H1 (cell line): ENCODE results near the gene PCDH9. TPM values are rescaled to one million over a fixed set of nuclear protein-coding genes. Genes with fewer than 3 reads are reported as not detected.

Experiments
- CTCF ChIA-PET: fragments of 300-600 bp; sonication (Branson Sonifier 250); formaldehyde crosslinking; loops from one replicate; lab custom pipeline; 2021; ENCODE audit not compliant: partially characterized antibody; lab: Charles Lee
- POLR2A ChIA-PET: fragments of 300-600 bp; sonication (Branson Sonifier 250); formaldehyde crosslinking; loops from one replicate; lab custom pipeline; 2021; ENCODE audit warnings: inconsistent platforms; ENCODE audit not compliant: partially characterized antibody; lab: Charles Lee
- DNase-seq, 2 experiments: peaks; one replicate each; pipeline versions ENCODE4 v3.0.0 to v3.0.0-alpha.2; 2010 to 2022; ENCODE audit warnings: low spot score in 2 of 2, low read depth in 1 of 2, mixed read lengths in 1 of 2
- FAIRE-seq: peaks from 2 replicates; lab custom pipeline; 2011; peaks lifted over from hg19 to GRCh38; lab: Jason Lieb, UNC
- H2AFZ ChIP-seq: 2 replicates; pipeline ENCODE4 v1.8.1; 2012; ENCODE audit warnings: low read length, inconsistent platforms
- H2AK5ac ChIP-seq: 2 replicates; pipeline ENCODE4 v1.6.1; 2013; ENCODE audit warnings: low read depth, low read length
- H2BK120ac ChIP-seq: replicated peaks from 2 replicates; pipeline ENCODE3; 2013; ENCODE audit warnings: low read depth, low read length, inconsistent platforms
- H2BK12ac ChIP-seq: 2 replicates; pipeline ENCODE4 v1.6.1; 2013; ENCODE audit warnings: low read depth, low read length
- H2BK15ac ChIP-seq: 2 replicates; pipeline ENCODE4 v1.6.1; 2013; ENCODE audit warnings: low read length
- H2BK20ac ChIP-seq: 2 replicates; pipeline ENCODE4 v1.6.1; 2013; ENCODE audit warnings: low read length
- H2BK5ac ChIP-seq: 2 replicates; pipeline ENCODE4 v1.6.1; 2013; ENCODE audit warnings: low read depth, low read length
- H3K14ac ChIP-seq: 2 replicates; pipeline ENCODE4 v1.6.1; 2013; ENCODE audit warnings: inconsistent platforms; ENCODE audit not compliant: insufficient read length
- H3K18ac ChIP-seq: 2 replicates; pipeline ENCODE4 v1.6.1; 2013; ENCODE audit warnings: low read length; ENCODE audit errors: extremely low read depth
- H3K23ac ChIP-seq: 2 replicates; pipeline ENCODE4 v1.6.1; 2013; ENCODE audit warnings: inconsistent platforms; ENCODE audit not compliant: insufficient read length
- H3K23me2 ChIP-seq: 2 replicates; pipeline ENCODE4 v1.6.1; 2013; ENCODE audit warnings: low read depth, low read length
- H3K27ac ChIP-seq: 2 replicates; pipeline ENCODE4 v1.6.1; 2011; ENCODE audit warnings: low read depth, low read length, inconsistent platforms
- H3K27me3 ChIP-seq, 4 experiments: replicated peaks in 1 of 4; 1 replicate in 1 of 4; 2 replicates in 3 of 4; pipeline versions ENCODE4 v1.6.1 to v1.8.1; 2011 to 2013; ENCODE audit warnings: low read length in 3 of 4, mild to moderate bottlenecking in 3 of 4, inconsistent platforms in 2 of 4, mixed read lengths in 2 of 4, moderate library complexity in 1 of 4; ENCODE audit not compliant: control insufficient read depth in 3 of 4, insufficient read depth in 3 of 4; ENCODE audit errors: extremely low read depth in 1 of 4
- H3K36me3 ChIP-seq, 4 experiments: 2 replicates each; pipeline versions ENCODE4 v1.6.1 to v1.8.1; 2011 to 2013; ENCODE audit warnings: mild to moderate bottlenecking in 4 of 4, low read length in 3 of 4, moderate library complexity in 2 of 4, control low read depth in 1 of 4, inconsistent platforms in 1 of 4; ENCODE audit not compliant: insufficient read depth in 4 of 4, control insufficient read depth in 2 of 4
- H3K4ac ChIP-seq: replicated peaks from 2 replicates; pipeline ENCODE3; 2013; ENCODE audit warnings: low read length, low read depth, mixed read lengths, inconsistent platforms; ENCODE audit not compliant: insufficient read length
- H3K4me1 ChIP-seq, 4 experiments: replicated peaks in 1 of 4; 1 replicate in 1 of 4; 2 replicates in 3 of 4; pipeline versions ENCODE4 v1.6.1 to v1.8.1; 2011 to 2013; ENCODE audit warnings: low read length in 3 of 4, inconsistent platforms in 2 of 4, mixed read lengths in 1 of 4; ENCODE audit not compliant: insufficient read depth in 4 of 4, control insufficient read depth in 3 of 4
- H3K4me2 ChIP-seq, 2 experiments: 2 replicates each; pipeline versions ENCODE4 v1.6.1 to v1.8.1; 2011 to 2013; ENCODE audit warnings: low read depth in 2 of 2, low read length in 2 of 2, control low read depth in 1 of 2, inconsistent platforms in 1 of 2, mild to moderate bottlenecking in 1 of 2; ENCODE audit not compliant: insufficient read depth in 1 of 2
- H3K4me3 ChIP-seq, 4 experiments: fragments of 200-600, 300-600 bp in 1 of 4; sonication (generic), shearing (Covaris generic), sonication (Bioruptor Twin) in 1 of 4; 2 replicates each; pipeline versions ENCODE4 v1.5.1 to v1.8.1; 2011 to 2016; ENCODE audit warnings: low read length in 4 of 4, low read depth in 3 of 4, control low read depth in 2 of 4, inconsistent platforms in 2 of 4, mild to moderate bottlenecking in 2 of 4, mixed read lengths in 1 of 4, moderate library complexity in 1 of 4; ENCODE audit not compliant: insufficient read depth in 2 of 4; ENCODE audit errors: extremely low read depth in 1 of 4
- H3K56ac ChIP-seq: replicated peaks from 2 replicates; pipeline ENCODE3; 2013; ENCODE audit warnings: low read depth, mild to moderate bottlenecking, mixed read lengths, low read length, inconsistent platforms; ENCODE audit not compliant: insufficient read length
- H3K79me1 ChIP-seq: 2 replicates; pipeline ENCODE4 v1.6.1; 2013; ENCODE audit warnings: low read depth, low read length, control low read depth
- H3K79me2 ChIP-seq, 2 experiments: 2 replicates each; pipeline versions ENCODE4 v1.6.1 to v1.8.1; 2012 to 2013; ENCODE audit warnings: low read length in 2 of 2, mild to moderate bottlenecking in 2 of 2, inconsistent platforms in 1 of 2; ENCODE audit not compliant: insufficient read depth in 2 of 2, control insufficient read depth in 1 of 2
- H3K9ac ChIP-seq, 4 experiments: replicated peaks in 1 of 4; 1 replicate in 1 of 4; 2 replicates in 3 of 4; pipeline versions ENCODE4 v1.6.1 to v1.8.1; 2011 to 2013; ENCODE audit warnings: low read depth in 3 of 4, low read length in 3 of 4, control low read depth in 2 of 4, mild to moderate bottlenecking in 2 of 4, moderate library complexity in 2 of 4, inconsistent platforms in 1 of 4; ENCODE audit errors: extremely low read depth in 1 of 4
- H3K9me3 ChIP-seq, 2 experiments: 2 replicates each; pipeline versions ENCODE4 v1.6.1 to v1.8.1; 2012 to 2013; ENCODE audit warnings: mild to moderate bottlenecking in 2 of 2, moderate library complexity in 2 of 2, control low read depth in 1 of 2, inconsistent platforms in 1 of 2, low read depth in 1 of 2, low read length in 1 of 2, mixed read lengths in 1 of 2; ENCODE audit not compliant: insufficient read depth in 2 of 2
- H4K20me1 ChIP-seq, 2 experiments: replicated peaks in 1 of 2; 2 replicates each; pipeline versions ENCODE3 to v1.8.1; 2011 to 2013; ENCODE audit warnings: inconsistent platforms in 2 of 2, low read length in 2 of 2, mild to moderate bottlenecking in 1 of 2; ENCODE audit not compliant: insufficient read depth in 2 of 2, control insufficient read depth in 1 of 2
- H4K5ac ChIP-seq: 2 replicates; pipeline ENCODE4 v1.6.1; 2013; ENCODE audit warnings: low read length, low read depth, mixed read lengths, inconsistent platforms; ENCODE audit not compliant: insufficient read length
- H4K8ac ChIP-seq: 2 replicates; pipeline ENCODE4 v1.8.0; 2013; ENCODE audit warnings: mild to moderate bottlenecking, moderate library complexity, low read length, inconsistent platforms; ENCODE audit not compliant: insufficient read depth; ENCODE audit errors: extremely low read depth
- H4K91ac ChIP-seq: replicated peaks from 2 replicates; pipeline ENCODE3; 2013; ENCODE audit warnings: low read length, mixed read lengths, inconsistent platforms; ENCODE audit not compliant: insufficient read length
- CEBPB ChIP-seq: IDR thresholded peaks from 2 replicates; pipeline ENCODE4 v1.6.1; 2012; ENCODE audit warnings: low read depth, low read length
- CHD2 ChIP-seq: IDR thresholded peaks from 2 replicates; pipeline ENCODE4 v1.6.1; 2012; ENCODE audit warnings: low read length, improper control_type of control experiment
- GABPA ChIP-seq: IDR thresholded peaks from 2 replicates; pipeline ENCODE4 v1.6.1; 2011; ENCODE audit warnings: mild to moderate bottlenecking, low read length, moderate library complexity, borderline replicate concordance; ENCODE audit not compliant: insufficient read depth
- JUND ChIP-seq: IDR thresholded peaks from 2 replicates; pipeline ENCODE4 v1.6.1; 2011; ENCODE audit warnings: mild to moderate bottlenecking, improper control_type of control experiment, low read length
- KDM5A ChIP-seq: fragments of 200-600 bp; IDR thresholded peaks from 2 replicates; pipeline ENCODE4 v1.7.1; 2012; ENCODE audit warnings: mild to moderate bottlenecking, low read length, inconsistent platforms, mixed read lengths
- NANOG ChIP-seq: IDR thresholded peaks from 2 replicates; pipeline ENCODE4 v1.6.1; 2011; ENCODE audit warnings: low read length, low read depth, mild to moderate bottlenecking, inconsistent platforms; ENCODE audit not compliant: insufficient read depth, poor library complexity, severe bottlenecking
- POLR2A ChIP-seq, 2 experiments: IDR thresholded peaks; 1 replicate in 1 of 2; 2 replicates in 1 of 2; pipeline ENCODE4 v1.6.1; 2011; ENCODE audit warnings: low read depth in 2 of 2, low read length in 2 of 2, mild to moderate bottlenecking in 2 of 2; ENCODE audit errors: control extremely low read depth in 1 of 2
- RAD21 ChIP-seq, 2 experiments: IDR thresholded peaks in 1 of 2; conservative IDR thresholded peaks in 1 of 2; 2 replicates each; pipeline ENCODE4 v1.6.1; 2011; ENCODE audit warnings: low read depth in 2 of 2, low read length in 2 of 2, improper control_type of control experiment in 1 of 2, inconsistent platforms in 1 of 2, mild to moderate bottlenecking in 1 of 2, moderate library complexity in 1 of 2
- RXRA ChIP-seq: IDR thresholded peaks from 2 replicates; pipeline ENCODE4 v1.6.1; 2011; ENCODE audit warnings: low read depth, mild to moderate bottlenecking, low read length, moderate library complexity; ENCODE audit not compliant: insufficient read depth
- SAP30 ChIP-seq: fragments of 300-600 bp; sonication (generic); IDR thresholded peaks from 2 replicates; pipeline ENCODE4 v1.7.1; 2012; ENCODE audit warnings: low read length, moderate library complexity, mild to moderate bottlenecking, inconsistent platforms; ENCODE audit not compliant: insufficient read depth, insufficient replicate concordance
- SIN3A ChIP-seq, 2 experiments: IDR thresholded peaks in 1 of 2; conservative IDR thresholded peaks in 1 of 2; 2 replicates each; pipeline ENCODE4 v1.6.1; 2011 to 2012; ENCODE audit warnings: low read length in 2 of 2, improper control_type of control experiment in 1 of 2, low read depth in 1 of 2, mild to moderate bottlenecking in 1 of 2
- SIRT6 ChIP-seq: IDR thresholded peaks from one replicate; pipeline ENCODE4 v1.7.1; 2012; ENCODE audit warnings: low read length, inconsistent platforms
- SIX5 ChIP-seq: IDR thresholded peaks from 2 replicates; pipeline ENCODE4 v1.6.1; 2011; ENCODE audit warnings: mild to moderate bottlenecking, low read depth, low read length
- SP2 ChIP-seq: IDR thresholded peaks from 2 replicates; pipeline ENCODE4 v1.6.1; 2012; ENCODE audit warnings: mild to moderate bottlenecking, low read length, inconsistent platforms
- TCF12 ChIP-seq: IDR thresholded peaks from 2 replicates; pipeline ENCODE4 v1.6.1; 2011; ENCODE audit warnings: low read depth, mild to moderate bottlenecking, low read length
- WGBS, 2 experiments: shearing (Covaris generic) in 1 of 2; methylation state at CpG; one replicate each; pipeline versions ENCODE4 v1.1.6 to v1.1.7; 2013 to 2015; ENCODE audit warnings: low lambda C conversion rate in 2 of 2, mixed read lengths in 2 of 2, inconsistent platforms in 1 of 2, low coverage in 1 of 2, missing lambda C conversion rate in 1 of 2; ENCODE audit not compliant: insufficient replicate concordance in 2 of 2, insufficient coverage in 1 of 2, insufficient read length in 1 of 2; ENCODE audit errors: extremely low coverage in 1 of 2, missing lambda C conversion rate in 1 of 2; 5-methylcytosine and 5-hydroxymethylcytosine counted together
- polyA plus RNA-seq, 7 experiments: library from polyadenylated mRNA; depleted of rRNA in 3 of 7; stranded (reverse) in 5 of 7; unstranded in 2 of 7; fragments of >200 nt in 5 of 7; fragments of 200-250 nt in 2 of 7; gene quantifications; 1 replicate in 5 of 7; 2 replicates in 1 of 7; 4 replicates in 1 of 7; pipeline versions ENCODE4 v1.2.1 to v1.2.3, GENCODE V29; 2011 to 2013; ENCODE audit warnings: missing spikeins in 2 of 7, mixed read lengths in 2 of 7
- total RNA-seq: library from RNA; stranded (reverse); fragmentation: NEBNext Ultra II Directional; extraction: Animal tissue kit (Norgen Biotek cat#: 25700); gene quantifications from 2 replicates; pipeline ENCODE4 v1.2.1, GENCODE V29; 2021

The PCDH9 gene
- total and polyA plus RNA-seq, 2 of the 8 experiments (the other 6 are each of a cell fraction or from before 2014, with no cell fraction given) = 0.12 to 0.60 TPM

DNA sequence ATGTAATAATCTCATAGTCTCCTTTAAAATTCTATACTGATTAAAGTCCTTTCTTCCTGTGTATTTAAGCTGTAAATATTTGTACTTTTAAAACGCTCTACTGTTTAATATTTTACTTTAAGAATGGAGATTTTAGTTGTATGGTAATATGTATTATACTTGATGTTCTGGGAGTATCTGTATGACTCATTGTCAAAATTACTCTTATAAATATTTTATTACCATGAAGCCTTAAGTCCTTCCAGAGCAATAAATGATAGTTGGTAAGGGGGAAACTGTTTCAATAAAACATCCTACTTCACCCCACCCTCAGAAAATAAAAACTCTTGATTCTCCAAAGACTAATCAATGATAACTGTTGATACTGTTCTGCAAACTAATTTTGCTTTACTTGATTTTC, 6.4 kb downstream of the PCDH9 start:
- H3K27ac ChIP-seq = no peak overlapping the region
- H3K4me1 ChIP-seq = peaks cover 0 to 2% (median 1%) of the 10 kb centered on the region in 4 experiments; a peak in 5 of 7 replicates
- H3K18ac ChIP-seq = no peak overlapping the region
- no peaks in the 10 kb centered on the region for H3K23me2 ChIP-seq
- H2BK15ac ChIP-seq = no peak overlapping the region
- DNase-seq = no peak
- no peaks in the 10 kb centered on the region; a peak in 2 of 7 replicates for H3K27me3 ChIP-seq
- H2BK20ac ChIP-seq = no peak overlapping the region
- H3K79me2 ChIP-seq = no peaks in the 10 kb centered on the region
- H4K5ac ChIP-seq = no peak overlapping the region
- H3K23ac ChIP-seq = no peak overlapping the region
- no peak overlapping the region for H4K8ac ChIP-seq
- no peak overlapping the region for H2BK120ac ChIP-seq
- H4K91ac ChIP-seq = no peak overlapping the region
- H2AK5ac ChIP-seq = no peak overlapping the region
- no peak overlapping the region for H3K4ac ChIP-seq
- no peak for FAIRE-seq
- H3K4me3 ChIP-seq = no peak overlapping the region
- H2BK12ac ChIP-seq = no peak overlapping the region
- WGBS, 2 experiments = 93% methylated on average over 1 of the region's 1 CpG; no CpG with 5 or more reads in 1 of the 2 experiments
- 0 out of 2 replicates have a peak overlapping the region, but pooled peaks have one; percentile 54 for H2AFZ ChIP-seq
- no peak overlapping the region for H3K14ac ChIP-seq
- H3K79me1 ChIP-seq = no peaks in the 10 kb centered on the region
- CTCF ChIA-PET = interaction anchor here (0.6 to 2.5 kb wide), 10 partner anchors 9 to 1566 kb away, joined by 3 to 5 read pairs (median 4); no protein-coding TSS in a partner anchor
- no peak overlapping the region for H3K56ac ChIP-seq
- POLR2A ChIA-PET = no interaction called here
- H3K36me3 ChIP-seq = no peaks in the 10 kb centered on the region
- no peaks in the 10 kb centered on the region for H3K9me3 ChIP-seq
- H2BK5ac ChIP-seq = no peak overlapping the region
- H4K20me1 ChIP-seq = no peaks in the 10 kb centered on the region
- no peak overlapping the region for H3K9ac ChIP-seq
- no peak overlapping the region for H3K4me2 ChIP-seq
- no peak for TF ChIP-seq JUND
- no peak for TF ChIP-seq RXRA
- no peak for TF ChIP-seq SIRT6
- no peak for TF ChIP-seq GABPA
- no peak for TF ChIP-seq TCF12
- no peak for TF ChIP-seq POLR2A (IDR thresholded peaks at IDR 0.05; ENCODE audit: control extremely low read depth in 1 of 2, low read depth in 2 of 2, low read length in 2 of 2)
- no peak for TF ChIP-seq RAD21 (IDR thresholded peaks at IDR 0.05 in 1 of 2, conservative IDR thresholded peaks at IDR 0.05 in 1 of 2; ENCODE audit: low read depth in 2 of 2, low read length in 2 of 2)
- TF ChIP-seq CHD2 = no peak
- no peak for TF ChIP-seq SAP30
- no peak for TF ChIP-seq SIX5
- no peak for TF ChIP-seq CEBPB
- no peak for TF ChIP-seq NANOG
- TF ChIP-seq KDM5A = no peak
- TF ChIP-seq SP2 = no peak
- no peak for TF ChIP-seq SIN3A (conservative IDR thresholded peaks at IDR 0.05 in 1 of 2, IDR thresholded peaks at IDR 0.05 in 1 of 2; ENCODE audit: low read depth in 1 of 2, low read length in 2 of 2)
